ENCODE data around the gene TMEM120A.

Gene TMEM120A

DNA sequence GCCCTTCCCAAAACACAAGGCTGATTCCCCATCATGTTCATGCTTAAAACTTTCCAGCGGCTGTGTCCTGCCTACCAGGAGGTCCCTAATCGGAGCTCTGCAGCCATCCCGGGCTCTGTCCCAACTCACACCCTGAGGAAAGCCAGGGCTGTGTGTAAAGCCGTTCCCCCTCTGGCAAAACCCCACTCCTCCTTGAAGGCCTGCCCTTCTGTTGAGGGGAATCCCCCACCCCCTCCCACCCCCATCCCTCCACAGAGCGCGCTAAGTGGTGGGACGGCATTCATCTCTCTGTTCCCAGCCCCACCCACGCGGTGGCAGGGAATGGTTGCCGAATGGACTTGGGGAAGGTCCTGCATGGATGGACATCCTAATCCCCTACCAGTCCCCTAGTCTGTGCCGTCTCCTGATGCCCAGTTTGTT, 667 bp upstream of the TMEM120A start:
- DNase-seq (ENCODE audit: insufficient read length, low spot score), result no peak
- no peak for FAIRE-seq
- TF ChIP-seq, protein P1, sequence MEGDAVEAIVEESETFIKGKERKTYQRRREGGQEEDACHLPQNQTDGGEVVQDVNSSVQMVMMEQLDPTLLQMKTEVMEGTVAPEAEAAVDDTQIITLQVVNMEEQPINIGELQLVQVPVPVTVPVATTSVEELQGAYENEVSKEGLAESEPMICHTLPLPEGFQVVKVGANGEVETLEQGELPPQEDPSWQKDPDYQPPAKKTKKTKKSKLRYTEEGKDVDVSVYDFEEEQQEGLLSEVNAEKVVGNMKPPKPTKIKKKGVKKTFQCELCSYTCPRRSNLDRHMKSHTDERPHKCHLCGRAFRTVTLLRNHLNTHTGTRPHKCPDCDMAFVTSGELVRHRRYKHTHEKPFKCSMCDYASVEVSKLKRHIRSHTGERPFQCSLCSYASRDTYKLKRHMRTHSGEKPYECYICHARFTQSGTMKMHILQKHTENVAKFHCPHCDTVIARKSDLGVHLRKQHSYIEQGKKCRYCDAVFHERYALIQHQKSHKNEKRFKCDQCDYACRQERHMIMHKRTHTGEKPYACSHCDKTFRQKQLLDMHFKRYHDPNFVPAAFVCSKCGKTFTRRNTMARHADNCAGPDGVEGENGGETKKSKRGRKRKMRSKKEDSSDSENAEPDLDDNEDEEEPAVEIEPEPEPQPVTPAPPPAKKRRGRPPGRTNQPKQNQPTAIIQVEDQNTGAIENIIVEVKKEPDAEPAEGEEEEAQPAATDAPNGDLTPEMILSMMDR (IDR thresholded peaks at IDR 0.05; ENCODE audit: insufficient read depth, missing control alignments), result no peak

DNA sequence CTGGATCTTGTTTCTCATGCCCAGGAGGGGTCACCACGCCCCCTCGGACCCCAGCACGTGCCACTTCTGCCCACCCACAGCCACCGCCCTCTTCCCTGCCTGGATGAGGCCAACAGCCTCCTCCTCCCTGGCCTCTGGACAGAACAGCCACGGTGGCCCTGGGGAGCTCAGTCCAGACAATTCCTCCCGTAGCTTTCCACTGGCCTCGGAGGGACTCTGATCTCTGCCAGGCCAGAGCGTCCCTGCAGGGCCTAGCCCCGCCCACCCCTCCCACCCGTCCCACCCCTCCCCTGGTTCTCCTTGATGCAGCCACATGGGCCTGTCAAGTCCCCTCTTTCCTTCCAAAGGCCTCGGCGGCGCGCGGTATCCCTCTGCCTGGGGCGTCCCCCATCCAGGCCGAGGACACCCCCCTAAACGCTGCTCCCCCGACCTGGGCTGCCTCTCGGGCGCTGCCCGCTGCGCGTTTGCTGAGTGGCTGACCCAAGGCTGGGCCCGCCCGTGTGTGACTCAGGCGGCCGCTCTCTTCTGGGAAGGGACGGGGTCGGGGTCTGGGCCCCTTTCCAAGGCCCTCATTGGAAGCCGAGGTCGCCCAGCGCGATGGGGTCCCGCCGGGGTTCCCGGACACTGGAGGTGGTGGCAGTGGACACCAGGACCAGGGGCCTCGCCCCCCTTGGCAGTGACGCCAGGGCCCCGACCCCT, 557 bp downstream of the TMEM120A start:
- FAIRE-seq (no peak), DNase-seq (ENCODE audit: insufficient read length, low spot score) (peak; percentile 78)
- TF ChIP-seq, protein P1 (IDR thresholded peaks at IDR 0.05; ENCODE audit: insufficient read depth, missing control alignments), result no peak

DNA sequence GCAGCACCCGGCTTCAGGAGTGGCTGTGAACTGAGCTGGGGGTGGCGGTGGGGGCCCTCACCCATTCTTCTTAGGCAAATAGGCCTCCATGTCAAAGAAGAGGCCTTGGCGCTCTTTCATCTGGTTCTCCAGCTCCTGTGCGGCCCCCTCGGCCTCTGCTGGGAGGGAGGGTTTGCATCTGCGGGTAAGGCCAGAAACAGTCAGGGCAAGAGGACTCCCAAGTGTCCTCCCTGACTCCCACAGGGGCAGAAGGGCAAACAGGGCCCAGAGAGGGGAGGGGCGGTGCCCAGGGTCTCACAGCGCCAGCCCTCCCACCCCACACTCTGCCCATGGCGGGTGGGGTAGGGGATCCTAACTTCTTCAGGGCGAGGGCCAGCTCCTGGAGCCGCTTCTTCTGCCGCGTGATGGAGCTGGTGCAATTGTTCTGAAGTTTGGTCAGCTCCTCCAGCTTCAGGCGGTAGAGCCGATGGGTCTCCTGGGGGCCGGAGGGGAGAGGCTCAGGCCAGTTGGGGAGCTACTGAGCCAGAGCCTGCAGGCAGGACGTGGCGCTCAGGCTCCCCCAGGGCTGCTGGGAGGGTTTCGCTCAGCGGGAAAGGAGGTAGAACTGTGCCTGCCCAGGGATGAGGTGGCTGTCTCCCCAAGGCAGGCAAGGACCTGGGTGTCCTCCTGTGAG, 2.2 kb downstream of the TMEM120A start:
- DNase-seq (ENCODE audit: insufficient read length, low spot score) (no peak), FAIRE-seq (no peak)
- TF ChIP-seq, protein P1 (IDR thresholded peaks at IDR 0.05; ENCODE audit: insufficient read depth, missing control alignments), result no peak

DNA sequence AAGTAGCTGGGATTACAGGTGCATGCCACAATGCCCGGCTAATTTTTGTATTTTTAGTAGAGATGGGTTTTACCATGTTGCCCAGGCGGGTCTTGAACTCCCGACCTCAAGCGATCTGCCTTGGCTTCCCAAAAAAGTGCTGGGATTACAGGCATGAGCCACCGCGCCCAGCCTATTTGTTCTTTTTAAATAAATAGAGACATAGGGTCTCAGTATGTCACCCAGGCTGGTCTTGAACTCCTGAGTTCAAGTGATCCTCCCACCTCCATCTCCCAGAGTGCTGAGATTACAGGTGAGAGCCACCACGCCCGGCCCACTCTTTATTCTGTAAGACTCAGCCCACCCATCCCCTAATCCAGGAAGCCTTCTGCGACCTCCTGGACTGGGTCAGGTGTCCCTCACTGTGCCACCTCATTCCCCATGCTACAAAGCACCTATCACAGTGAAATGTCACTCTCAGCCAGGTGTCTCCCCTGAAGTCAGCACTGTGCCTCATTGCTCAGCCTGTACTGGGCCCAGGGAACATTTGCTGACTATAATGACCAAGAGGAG, 2.8 kb downstream of the TMEM120A start:
- TF ChIP-seq, protein P1 (IDR thresholded peaks at IDR 0.05; ENCODE audit: insufficient read depth, missing control alignments), result no peak
- DNase-seq (ENCODE audit: insufficient read length, low spot score) (no peak), FAIRE-seq (no peak)

DNA sequence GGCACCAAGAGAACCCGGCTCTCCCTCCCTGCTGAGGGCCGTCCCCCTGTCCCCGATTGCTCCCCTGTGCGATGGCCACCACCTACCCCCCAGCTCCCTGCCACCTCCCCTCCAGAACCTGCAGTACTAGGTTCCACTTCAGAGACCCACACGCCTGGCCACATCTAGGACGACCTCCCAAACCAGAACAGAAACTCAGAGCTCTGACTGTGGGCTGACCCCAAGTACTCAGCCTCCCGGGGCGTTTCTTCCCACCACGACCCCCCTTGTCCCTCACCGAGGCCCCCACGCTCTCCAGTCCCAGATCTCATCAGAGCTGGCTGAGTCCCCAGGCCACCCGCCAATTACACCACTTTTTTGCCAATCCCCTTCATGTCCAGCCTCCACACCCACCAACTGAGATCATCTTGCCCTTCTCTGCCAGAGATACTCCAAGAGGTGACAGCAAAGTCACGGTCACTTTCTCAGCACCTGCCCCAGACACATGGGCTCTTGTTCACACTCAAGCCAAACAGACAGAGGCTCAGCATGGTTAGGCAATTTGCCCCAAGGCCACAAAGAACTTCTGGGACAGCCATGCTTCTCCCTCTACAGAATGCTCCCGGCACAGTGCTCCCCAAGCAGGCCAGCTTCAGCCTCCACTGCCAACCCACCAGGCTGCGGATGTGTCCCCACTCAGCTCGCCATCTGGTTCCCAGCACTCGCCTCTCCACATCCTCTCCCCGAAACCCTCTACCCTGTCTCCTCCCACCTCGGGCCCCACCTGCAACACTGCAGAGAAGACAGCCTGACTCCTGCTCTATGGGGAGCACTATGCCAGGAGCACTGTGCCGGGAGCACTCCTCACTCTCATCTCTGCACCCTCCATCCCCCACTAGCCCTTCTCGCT, 4.7 kb downstream of the TMEM120A start:
- DNase-seq (ENCODE audit: insufficient read length, low spot score), result no peak
- TF ChIP-seq, protein P1 (IDR thresholded peaks at IDR 0.05; ENCODE audit: insufficient read depth, missing control alignments), result no peak
- no peak for FAIRE-seq

DNA sequence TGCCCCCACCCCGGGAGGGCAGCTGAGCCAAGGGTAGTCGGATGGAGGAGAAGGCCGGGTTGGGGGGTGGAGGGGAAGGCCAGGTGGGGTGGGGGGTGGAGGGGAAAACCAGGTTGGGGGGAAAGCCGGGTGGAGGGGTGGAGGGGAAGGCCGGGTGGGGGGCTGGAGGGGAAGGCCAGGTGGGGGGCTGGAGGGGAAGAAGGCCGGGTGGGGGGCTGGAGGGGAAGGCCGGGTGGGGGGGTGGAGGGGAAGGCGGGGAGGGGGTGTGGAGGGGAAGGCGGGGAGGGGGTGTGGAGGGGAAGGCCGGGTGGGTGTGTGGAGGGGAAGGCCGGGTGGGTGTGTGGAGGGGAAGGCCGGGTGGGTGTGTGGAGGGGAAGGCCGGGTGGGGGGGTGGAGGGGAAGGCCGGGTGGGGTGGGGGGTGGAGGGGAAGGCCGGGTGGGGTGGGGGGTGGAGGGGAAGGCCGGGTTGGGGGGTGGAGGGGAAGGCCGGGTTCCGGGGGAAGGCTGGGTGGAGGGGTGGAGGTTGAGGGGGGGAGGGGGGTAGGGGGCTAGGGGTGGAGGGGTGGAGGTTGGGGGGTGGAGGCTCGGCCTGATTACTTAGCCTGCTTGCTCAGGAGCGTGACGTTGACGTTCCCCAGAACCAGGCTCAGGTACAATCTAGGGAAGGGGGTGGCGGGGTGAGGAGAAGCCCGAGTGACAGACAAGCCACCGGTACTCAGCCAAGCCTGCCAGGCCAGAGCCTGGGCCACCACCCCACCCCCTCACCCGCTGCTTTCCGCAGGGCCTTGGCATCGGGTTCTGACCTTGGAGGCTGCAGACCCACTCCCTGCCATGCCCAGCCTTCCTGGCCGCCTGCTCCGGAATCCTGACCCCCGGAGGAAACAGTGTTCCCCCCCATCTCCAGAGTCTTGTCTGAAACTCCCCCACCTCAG, 5.6 kb downstream of the TMEM120A start:
- FAIRE-seq (no peak), DNase-seq (ENCODE audit: insufficient read length, low spot score) (peak; percentile 21)
- TF ChIP-seq, protein P1 (IDR thresholded peaks at IDR 0.05; ENCODE audit: insufficient read depth, missing control alignments), result no peak
